Activated CD8-positive, alpha-beta memory T cell treated with anti-CD3 and anti-CD28 coated beads for 4 hours (primary cell): Measurements from ENCODE around the gene ZPLD1.

Experiments used
- DNase-seq, 2 donors: peaks; one replicate each; pipeline ENCODE4 v3.0.0-alpha.2; 2020; ENCODE audit warnings: low read depth in 2 of 2

Gene ZPLD1

DNA sequence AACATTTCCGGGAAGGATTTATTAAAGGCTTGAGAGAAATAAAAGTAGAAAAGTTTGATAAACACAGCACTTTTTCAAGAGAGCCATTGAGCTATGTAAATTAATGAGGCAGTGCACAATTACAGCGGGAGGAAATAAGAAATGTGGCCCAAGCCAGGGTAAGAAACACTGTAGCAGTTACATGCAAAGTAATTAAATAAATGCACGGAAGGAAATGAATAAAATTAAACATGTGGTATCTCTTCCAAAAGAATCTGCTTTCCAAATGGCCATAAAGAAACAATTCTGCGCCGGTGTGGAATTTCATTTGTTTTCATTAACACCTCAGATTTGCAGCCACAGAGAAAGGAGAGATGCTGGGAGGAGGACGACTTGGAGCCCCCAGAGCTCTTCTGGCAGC is 35.3 kb downstream of the ZPLD1 start:
- DNase-seq: no peak

GRCh38 chr3:102471001-102471400 is 36.2 kb downstream of the ZPLD1 start:
- DNase-seq: no peak

- no peak for DNase-seq
Observed at GRCh38 chr3:102471491-102471890, 36.7 kb downstream of the ZPLD1 start.

GRCh38 chr3:102473648-102474047 is 38.8 kb downstream of the ZPLD1 start:
- no peak for DNase-seq

DNA sequence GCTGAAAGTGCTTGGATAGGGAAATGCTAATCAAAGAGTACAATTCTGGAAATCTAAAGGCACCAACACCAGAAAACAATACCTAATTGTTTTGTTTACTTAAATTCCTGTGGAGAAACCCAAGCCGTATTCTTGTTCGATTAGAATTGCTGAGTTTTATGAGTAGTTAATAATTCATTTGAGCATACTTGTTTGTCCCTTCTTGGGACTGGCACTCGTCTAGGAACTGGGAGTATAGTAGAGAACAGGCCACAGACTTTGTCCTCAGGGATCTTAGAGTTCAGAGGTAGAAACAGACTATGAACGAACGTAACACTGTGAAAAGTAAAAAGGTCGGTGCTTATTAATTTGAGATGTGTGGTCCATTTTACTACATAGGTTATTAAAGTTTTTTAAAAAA is 39.4 kb downstream of the ZPLD1 start:
- DNase-seq: no peak

- no peak for DNase-seq
Observed at GRCh38 chr3:102476198-102476597, 41.4 kb downstream of the ZPLD1 start.

- DNase-seq: no peak
Observed at GRCh38 chr3:102478160-102478559, 43.3 kb downstream of the ZPLD1 start.

- DNase-seq: no peak
Observed at GRCh38 chr3:102480139-102480538, 45.3 kb downstream of the ZPLD1 start.

GRCh38 chr3:102481050-102481449 is 46.2 kb downstream of the ZPLD1 start:
- DNase-seq: no peak

DNA sequence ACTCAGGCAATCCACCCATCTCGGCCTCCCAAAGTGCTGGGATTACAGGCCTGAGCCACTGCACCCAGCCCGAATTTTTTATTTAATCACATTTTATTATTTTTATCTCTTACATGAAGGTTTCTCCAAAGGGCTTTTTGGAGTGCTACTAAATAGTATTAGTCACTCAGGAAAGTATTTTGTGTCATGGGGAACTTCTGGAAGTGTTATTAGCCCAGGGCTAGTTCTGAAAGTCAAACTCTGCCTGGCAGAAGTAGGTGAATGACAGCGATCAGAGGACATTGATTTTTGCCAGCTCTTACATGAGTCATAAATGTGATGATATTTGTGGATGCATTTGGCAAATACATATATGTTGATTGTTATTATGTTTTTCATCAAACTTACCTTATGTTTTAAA is 48.7 kb downstream of the ZPLD1 start:
- DNase-seq: no peak

- no peak for DNase-seq
Observed at GRCh38 chr3:102484363-102484762, 49.5 kb downstream of the ZPLD1 start.

- DNase-seq: no peak
Observed at GRCh38 chr3:102485701-102486100, 50.9 kb downstream of the ZPLD1 start.

- no peak for DNase-seq
Observed at GRCh38 chr3:102488331-102488730, 53.5 kb downstream of the ZPLD1 start.

DNA sequence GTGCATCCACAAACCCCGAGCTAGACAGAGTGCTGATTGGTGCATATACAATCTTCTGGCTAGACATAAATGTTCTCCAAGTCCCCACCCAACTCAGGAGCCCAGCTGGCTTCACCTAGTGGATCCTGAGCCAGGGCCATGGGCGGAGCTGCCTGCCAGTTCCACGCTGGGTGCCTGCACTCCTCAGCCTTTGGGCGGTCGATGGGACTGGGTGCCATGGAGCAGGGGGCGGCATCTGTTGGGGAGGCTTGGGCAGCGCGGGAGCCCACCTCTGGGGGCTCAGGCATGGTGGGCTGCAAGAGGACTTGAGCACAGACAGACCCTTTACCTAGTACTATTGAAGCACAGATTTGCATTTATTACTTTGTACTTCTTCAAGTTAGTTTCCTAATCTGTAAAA is 57.5 kb downstream of the ZPLD1 start:
- DNase-seq: no peak

DNA sequence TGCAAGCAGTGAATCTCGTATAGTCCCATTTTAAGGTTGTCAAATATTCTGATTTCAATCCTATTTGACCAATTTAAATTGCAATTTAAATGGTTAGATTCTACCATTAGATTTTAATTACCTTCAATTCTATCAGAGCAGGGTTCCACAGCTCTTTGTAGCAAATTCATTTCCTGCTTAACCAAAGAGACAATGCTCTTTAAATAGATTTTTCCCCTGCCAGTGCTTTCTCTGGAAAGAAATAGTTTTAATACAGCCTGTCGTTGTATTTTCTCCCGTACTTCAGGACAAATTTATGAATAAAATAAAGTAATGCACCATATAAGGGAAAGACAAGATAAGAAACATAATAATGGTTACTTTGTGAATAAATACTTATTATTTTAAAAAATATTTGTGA is 62.8 kb downstream of the ZPLD1 start:
- no peak for DNase-seq

GRCh38 chr3:102505542-102505941 is 70.7 kb downstream of the ZPLD1 start:
- no peak for DNase-seq

- no peak for DNase-seq
Observed at GRCh38 chr3:102510663-102511062, 75.8 kb downstream of the ZPLD1 start.

- DNase-seq: no peak
Observed at GRCh38 chr3:102511168-102511567, 76.4 kb downstream of the ZPLD1 start.

DNA sequence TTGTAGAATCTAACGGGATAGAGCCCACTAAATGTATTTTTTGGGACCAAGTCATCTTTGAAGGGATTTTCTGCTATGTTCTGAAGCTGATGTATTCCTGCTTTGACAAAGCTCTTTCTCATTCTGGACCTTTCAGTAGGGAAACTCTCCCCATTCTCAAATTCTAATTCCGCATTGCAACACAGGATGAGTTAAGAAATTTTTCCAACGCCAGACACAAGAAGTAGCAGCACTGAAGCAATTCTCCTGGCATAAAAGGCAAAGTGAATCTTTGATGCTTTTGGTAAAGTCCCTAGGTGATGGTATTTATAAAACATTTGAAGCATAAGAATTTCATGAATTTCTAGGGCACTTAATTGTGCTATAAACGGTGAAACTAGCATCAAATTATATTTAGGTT is 76.8 kb downstream of the ZPLD1 start:
- no peak for DNase-seq

GRCh38 chr3:102512734-102513504 is 78.1 kb downstream of the ZPLD1 start:
- DNase-seq: no peak

GRCh38 chr3:102514241-102514640 is 79.4 kb downstream of the ZPLD1 start:
- no peak for DNase-seq

DNA sequence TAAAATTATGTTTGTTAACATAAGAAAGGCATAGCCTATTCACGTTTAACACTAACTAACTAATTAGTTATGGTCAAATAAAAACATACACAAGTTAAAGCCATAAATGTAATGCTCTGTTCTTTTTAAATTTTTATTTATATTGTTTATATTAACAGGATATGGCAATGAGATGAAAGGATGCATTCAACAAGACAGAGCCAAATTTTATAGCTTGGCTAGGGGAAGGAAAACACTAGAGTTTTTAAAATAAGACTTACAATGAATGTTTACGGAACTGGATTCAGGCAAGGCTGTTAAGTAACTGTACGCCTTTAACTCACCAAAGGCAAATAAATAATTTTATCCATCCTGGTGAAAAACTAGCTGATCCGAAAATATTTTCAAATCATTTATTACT is 86.4 kb downstream of the ZPLD1 start:
- no peak for DNase-seq

GRCh38 chr3:102525624-102526023 is 90.8 kb downstream of the ZPLD1 start:
- DNase-seq: no peak

DNA sequence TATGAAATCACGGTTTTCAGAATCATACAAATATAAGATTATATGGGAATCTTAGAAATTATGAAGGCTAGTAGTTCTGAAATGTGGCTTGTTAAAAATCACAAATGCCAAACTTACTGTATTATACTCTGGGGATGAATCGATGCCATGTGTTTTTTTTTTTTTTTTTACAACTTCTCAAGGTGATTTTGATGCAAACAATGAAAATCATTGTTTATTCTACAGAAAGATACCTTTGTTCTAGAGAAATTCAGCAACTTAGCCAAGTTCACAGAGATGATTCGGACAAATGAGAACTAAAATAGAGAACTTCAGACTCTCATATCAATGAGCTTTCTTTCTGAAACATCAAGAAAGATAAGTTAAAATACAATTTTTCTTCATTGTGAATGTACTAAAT is 92.0 kb downstream of the ZPLD1 start:
- DNase-seq: no peak
